UCSD-AML1 (cell line): ENCODE measurements around the gene OR5B12.
"Not testable (repeated sequence)": the region's sequence is repeated elsewhere in the genome, so short reads cannot be mapped to it uniquely, and the experiment has no call there.

Experiments used
- DNase-seq: peaks from one replicate; lab custom pipeline; 2025; ENCODE audit not compliant: unreplicated experiment; lab: John Stamatoyannopoulos, UW

Gene OR5B12

DNA sequence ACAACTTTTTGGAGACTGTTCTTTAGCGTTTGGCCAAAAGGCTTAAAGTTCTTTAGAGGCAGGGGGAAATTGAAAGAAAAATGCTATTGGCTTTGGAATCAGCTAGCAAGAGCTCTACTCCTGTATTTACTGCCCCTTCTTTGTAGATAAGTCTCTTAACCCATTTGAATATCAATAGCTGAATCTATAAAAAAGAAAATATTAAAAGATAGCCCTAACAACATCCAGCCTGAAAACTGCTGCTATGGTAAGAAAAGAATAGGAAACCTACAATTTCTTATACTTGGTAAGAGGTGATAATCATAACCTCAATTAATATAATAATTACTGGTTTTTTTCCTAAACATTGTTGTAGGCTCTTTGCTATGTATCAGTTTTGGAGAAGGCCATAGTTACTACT is at the start of gene OR5B12:
Gene OR5B12, minus strand, starts transcription at position 101 of the 400 bp plus-strand sequence. CDS start 2,085 bp downstream, outside the sequence.
- no peak for DNase-seq

DNA sequence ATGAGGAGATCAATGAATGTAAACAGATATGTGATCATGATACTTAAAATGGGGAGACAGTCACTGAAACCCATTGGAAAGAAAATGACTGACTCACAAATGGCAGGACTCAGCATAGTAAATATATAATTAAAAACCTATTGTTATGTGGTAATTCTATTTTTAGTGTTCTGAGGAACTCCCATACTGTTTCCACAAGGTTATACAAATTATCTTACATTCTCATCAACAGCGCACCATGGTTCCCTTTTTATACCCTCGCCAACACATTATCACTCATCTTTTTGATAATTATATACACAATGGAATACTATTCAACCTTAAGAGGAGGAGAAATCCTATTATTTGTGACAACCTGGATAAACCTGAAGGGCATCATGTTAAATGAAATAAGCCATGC is 48.8 kb upstream of the OR5B12 start:
- DNase-seq = no peak

DNA sequence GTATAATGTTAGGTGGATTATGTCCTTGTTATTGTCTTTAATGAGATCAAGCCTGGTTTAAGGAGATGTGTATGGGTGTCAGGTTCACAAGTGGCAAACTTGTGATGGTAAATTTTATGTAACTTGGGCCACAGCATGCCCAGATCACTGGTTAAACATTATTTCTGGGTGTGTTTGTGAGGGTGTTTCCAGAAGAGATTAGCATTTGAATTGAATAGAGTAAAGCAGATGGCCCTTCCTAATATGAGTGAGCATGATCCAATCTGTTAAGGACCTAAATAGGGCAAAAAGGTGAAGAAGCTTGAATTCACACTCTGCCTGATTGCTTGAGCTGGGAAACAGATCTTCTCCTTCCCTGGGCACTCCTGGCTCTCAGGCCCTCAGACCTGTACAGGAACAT is 45.1 kb upstream of the OR5B12 start:
- no peak for DNase-seq

DNA sequence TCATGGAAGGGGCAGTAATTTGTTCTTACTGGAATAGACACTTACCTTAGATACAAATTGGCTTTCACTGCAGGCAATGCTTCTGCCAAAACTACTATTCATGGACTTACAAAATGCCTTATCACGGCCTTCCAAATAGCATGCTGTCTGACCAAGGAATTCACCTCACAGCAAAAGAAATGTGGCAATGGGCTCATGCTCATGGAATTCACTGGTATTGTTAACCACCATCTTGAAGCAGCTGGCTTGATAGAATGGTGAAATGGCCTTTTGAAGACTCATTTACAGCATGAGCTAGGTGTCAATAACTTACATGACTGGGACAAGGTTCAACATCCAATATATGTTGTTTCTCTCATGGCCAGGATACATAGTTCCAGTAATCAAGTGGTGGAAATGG is 43.9 kb upstream of the OR5B12 start:
- DNase-seq = no peak

DNA sequence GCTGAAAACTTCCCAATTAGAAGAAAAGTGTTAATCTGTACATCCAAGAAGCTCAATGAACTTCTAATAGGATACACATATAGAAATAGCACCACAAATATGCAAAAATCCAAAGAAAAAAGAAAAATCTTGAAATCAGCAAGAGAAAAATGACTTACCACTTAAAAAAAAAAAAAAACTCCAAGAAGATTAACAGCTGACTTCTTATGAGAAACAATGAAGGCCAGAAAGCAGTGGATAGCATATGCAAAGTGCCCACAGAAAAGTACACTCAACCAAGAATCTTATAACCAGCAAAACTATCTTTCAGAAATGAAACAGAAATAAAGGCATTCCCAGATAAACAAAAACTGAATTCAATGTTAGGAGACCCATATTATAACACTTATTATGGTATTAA is 29.9 kb upstream of the OR5B12 start:
- DNase-seq = no peak

DNA sequence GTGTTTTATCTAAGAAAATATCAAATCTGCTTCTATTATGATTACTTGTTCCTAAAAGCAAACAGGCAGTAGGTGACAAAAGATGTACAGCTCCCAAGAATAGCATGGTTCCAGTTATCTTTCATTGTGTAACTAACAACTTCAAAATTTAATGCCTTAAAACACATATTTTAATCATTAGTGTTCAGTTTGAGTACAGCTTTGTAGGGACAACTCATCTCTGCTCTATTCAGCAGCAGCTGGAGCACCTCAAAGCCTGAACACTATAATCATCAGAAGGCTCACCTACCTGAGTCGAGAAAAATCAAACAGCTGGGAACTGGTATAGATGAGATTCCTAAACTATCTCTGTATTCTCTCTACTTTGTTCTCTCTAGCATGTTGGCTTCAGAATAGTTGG is 24.3 kb upstream of the OR5B12 start:
- DNase-seq = no peak

DNA sequence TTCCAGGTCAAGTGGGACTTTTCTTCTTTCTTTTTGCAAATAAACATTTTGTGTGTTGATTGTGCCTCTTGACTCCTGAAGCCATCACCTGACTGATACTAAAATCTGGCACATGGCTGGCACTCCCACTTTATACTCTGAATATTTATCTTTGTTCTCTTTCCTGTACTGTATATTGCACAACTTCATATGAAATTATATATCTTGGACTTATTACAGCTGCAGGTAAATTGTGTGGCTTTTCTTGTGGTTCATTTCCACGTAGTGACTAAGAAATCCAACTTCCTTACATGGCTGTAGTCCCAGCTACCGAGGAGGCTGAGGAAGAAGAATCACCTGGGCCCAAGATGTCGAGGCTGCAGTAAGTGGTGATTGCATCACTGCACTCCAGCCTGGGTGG is 23.7 kb upstream of the OR5B12 start:
- no peak for DNase-seq

DNA sequence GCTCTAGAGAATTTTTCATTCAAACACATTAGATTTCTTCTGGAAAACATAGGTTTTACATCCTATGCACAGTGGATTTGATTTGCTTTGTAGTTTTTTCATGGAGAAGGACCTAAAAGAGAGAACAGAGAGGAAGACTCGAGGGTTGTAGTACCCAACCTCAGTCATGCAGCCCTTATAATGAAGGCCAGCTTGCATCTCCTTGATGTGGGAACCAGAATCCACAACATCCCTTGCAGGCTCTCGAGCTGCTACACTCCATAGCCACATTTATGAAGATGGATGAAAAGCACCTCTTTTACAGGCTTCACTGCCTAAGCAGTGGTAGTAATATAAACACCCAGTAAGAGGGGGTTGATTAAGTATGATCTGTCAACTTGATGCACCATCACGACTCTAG is 9.5 kb upstream of the OR5B12 start:
- DNase-seq = no peak

DNA sequence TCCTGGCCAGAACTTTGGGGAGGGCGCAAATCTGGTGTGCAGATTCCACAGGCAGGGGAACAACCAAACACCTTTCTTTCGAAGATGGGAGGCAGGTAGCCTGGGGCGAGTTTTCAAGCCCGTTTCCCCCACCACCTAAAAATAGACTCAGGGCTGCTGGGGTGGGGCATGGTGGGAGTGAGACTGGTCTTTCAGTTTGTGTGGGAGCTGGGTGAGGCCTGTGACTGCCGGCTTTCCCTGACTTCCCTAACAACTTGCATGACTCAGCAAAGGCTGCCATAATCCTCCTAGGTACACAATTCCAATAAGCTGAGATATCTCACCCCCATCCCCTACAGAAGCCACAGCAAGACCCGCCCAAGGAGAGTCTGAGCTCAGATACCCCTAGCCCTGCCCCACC is 4.3 kb upstream of the OR5B12 start:
- DNase-seq = no peak

DNA sequence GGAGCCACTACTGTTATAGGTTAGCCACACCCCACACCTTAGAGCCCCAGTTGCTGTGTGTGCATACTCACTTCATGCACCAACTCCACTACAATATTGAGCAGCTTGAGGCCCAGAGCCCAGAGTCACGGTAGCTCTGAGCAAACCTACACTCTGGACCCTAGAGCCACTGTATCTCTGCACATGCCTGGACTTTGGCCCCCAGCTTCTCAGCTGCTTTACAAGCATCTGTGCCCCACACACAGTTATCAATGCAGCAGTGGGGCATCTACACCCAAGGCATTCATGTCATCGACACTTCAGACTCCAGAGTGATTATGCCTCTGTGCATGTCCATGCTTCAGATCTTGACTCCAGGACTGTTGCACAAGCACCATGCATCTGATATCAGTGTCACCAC is 2.3 kb upstream of the OR5B12 start:
- DNase-seq = no peak

DNA sequence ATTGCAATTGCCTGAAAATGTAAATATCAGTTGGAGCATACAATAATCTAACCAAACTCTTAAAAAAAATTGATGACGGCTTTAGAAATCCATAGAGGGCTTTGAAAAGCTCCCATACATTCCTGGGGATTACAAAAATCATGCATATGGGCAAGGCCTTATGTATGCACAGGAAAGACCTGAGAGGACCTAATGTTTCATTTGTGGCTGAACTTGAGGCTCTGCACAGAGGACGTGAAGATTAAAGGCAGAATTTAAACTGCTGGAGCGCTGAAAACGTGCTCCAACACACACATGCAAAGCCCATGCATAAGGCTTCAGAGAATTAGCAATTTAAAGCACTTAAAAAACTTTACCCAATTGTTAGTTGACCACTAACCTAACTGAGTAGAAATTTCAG is 3.5 kb downstream of the OR5B12 start:
- no peak for DNase-seq

DNA sequence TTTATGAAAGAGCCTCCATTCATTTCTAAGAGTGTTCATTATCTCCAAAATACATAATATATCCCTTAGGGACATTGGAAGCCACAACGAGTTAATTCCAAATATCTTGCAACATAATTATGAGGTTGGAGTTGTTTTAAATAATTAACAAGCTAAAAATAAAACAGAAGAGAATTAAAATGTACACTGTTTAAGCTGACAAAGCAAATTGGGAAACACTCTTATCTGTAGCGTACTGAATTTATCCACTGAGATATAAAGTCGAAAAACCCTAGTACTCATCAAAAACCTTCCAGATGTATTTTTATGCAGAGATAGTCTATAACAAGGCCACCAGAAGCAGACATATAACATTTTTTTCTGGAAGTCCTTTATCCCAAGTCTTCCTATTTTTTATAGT is 7.8 kb downstream of the OR5B12 start:
- no peak for DNase-seq

DNA sequence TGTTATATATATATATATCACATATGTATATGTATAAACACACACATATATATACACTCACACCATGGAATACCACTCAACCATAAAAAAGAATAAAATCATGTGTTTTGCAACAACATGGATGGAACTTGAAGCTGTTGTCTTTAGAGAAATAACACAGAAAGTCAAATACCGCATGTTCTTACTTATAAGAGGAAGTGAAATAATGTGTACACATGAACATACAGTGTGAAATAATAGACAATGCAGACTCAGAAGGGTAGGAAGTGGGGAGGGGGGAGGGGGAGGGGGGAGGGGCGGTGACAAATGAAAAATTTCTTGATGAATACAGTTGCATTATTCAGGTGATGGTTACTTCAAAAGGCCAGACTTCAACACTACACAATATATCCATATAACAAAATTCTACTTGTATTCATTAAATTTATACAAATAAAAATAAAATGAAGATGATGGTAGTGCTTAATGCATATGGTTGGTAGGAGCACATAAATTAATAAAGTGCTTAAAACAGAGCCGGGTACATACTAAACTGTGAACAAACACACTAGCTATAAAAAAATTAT is 8.3 kb downstream of the OR5B12 start:
- DNase-seq = no peak

DNA sequence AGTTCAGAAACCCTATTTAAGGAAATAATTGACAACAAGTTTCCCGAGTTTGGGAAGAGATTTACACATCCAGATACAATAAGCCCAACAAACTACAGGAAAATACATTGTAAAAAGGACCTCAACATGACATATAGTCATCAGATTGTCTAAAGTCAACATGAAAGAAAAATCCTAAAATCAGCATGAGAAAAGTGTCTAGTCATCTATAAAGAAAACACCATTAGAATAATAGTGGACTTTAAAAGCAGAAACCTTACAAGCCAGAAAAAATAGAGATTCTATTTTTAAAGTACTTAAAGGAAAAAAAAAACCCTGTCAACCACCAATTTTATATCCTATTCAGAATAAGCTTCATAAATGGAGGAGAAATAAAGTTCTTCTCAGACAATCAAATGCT is 12.8 kb downstream of the OR5B12 start:
- no peak for DNase-seq

DNA sequence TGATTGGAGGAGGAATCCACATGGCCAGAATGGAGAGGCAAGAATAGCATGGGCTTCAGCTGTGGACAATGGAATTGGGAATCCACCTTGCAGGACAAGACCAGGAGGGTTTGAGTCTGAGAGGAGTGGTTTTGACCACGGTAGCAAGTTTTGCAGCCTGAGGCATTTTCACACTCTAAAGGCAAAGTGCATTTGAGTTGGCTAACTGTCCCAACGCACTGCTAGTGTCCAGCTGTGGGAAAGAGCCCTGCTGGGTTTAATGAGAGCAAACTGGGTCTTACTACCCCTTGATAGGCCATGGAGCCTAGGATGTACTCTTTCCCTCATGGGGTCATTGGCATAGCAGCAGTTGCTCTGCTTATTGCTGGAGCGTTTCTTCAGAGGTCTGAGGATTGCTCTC is 14.0 kb downstream of the OR5B12 start, which contains the start of gene OR5B2:
Gene OR5B2, minus strand, starts transcription at position 101 of the 400 bp plus-strand sequence. CDS start 4,860 bp downstream, outside the sequence.
- no peak for DNase-seq

DNA sequence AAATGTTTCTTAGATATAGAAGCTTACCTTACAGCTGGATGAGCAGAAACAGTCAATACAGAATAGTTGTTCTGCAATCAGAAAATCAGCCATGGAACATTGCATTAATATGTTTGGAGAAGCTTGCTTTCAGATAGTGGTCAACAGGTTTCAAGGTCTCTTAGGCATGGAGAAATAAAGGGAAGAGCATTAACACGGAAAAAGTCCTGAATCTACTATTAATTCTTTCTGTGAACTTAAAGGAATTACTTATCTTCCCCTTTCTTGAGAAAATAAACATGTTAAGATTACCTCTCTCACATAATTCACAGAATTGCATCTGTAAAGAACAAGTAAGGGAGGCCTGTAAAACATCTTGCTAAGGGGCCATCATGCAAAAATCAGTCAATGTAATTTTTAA is 35.3 kb downstream of the OR5B12 start, which contains the start of gene OR5B3:
Gene OR5B3, minus strand, starts transcription at position 101 of the 400 bp plus-strand sequence. CDS start 3,465 bp downstream, outside the sequence.
- DNase-seq = no peak

DNA sequence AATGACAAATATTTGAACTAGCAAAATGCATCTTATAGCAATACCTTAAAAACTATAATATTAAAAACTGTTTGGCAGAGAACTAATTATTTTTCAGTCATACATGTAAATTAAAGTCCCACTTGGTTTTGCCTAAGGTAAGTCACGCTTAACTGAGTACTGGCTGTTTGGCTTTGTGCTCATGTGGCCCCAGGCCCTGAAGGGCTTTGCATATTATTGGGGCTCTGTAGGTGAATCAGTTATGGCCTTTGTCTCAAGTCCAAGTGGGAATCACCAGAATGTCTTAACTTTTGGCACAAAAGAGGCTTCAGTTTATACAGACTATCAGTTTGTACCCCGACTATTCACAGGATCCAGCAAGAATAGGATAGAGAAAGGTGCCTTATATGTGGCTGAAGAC is 42.4 kb downstream of the OR5B12 start:
- not testable (repeated sequence) for DNase-seq

DNA sequence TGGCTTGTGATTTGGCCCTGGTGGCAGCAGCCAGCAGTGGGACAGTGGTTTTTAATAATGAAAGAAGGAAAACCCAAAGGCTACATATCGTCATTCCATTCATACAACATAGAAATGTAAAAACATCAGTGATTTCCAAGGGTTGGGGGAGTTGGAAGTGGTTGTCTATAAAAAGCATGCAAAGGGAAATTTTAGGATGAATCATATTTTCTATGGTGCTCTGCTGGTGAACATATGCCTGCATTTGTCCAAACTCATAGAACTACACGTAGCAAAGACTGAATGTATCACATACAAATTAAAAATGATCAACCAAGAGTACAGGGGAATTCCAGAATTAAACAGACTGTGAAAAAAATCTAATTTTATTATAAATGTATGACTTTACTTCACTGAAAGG is 46.5 kb downstream of the OR5B12 start:
- DNase-seq = no peak

DNA sequence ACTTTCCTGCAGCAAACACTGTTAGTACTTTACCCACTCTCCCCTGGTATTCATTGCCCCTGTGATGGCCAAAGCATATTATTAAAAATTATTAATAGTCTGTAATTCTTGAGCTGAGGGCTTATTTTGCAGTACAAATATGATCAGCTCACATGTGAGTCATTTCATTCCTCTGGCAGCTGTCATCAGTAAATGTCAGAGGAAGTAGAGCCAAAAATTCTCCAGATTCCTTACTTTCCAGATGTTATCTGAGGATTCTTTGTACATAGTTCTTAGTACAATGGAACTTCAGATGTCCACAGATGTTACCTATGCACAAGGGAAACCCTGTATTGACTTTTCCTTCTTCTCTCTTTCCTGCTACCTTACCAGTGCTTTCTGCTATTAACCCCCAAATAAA is 47.8 kb downstream of the OR5B12 start:
- DNase-seq = no peak

DNA sequence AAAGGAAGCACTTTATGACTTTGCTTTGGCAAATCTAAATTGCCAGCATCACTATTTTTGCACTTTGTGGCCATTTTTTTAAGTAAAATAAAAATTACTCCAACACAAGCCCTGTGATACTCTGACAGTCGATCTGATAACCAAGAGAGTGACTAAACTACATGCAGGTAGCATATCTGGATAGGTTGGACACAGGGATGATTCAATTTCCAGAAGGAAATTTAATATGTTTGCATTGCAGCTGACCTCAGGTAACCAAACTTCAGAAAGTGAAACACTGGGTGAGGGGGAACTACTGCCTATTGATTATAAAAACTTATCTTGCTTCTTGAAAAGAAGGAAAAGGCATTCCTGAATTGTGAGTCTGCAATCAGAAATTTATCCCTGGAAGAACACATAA is 49.3 kb downstream of the OR5B12 start:
- no peak for DNase-seq

DNA sequence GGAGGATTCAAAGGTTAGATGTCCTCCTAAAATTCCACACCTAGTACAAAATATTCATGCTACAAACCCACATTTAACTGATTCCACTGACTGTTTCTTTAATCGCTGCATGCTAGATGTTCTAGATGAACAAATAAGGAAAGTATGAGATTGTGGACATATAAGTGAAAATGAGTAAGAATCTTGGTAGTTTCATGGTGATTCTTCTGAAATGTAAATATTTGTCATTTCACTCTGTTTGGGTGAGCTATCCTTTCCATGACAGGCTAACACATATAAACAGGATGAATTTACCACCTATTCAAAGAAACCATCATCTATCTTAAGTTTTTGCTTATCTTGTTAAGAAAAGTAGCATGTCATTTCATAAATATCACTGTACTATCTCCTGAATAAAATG is 50.2 kb downstream of the OR5B12 start:
- no peak for DNase-seq

DNA sequence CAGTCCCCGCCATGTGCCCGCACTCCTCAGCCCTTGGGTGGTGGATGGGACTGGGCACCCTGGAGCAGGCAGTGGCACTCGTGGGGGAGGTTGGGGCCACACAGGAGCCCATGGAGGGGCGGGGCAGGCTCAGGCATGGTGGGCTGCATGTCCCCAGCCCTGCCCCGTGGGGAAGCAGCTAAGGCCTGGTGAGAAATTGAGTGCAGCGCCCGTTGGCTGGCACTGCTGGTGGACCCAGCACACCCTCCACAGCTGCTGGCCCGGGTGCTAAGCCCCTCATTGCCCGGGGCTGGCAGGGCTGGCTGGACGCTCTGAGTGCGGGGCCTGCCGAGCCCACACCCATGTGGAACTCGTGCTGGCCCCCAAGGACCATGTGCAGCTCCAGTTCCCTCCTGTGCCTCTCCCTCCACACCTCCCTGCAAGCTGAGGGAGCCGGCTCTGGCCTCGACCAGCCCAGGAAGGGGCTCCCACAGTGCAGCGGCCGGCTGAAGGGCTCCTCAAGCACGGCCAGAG is 51.4 kb downstream of the OR5B12 start:
- DNase-seq = no peak
